Stimulated activated naive B cell treated with anti-CD40 and anti-IgM and Interleukin-4, amounts not matched to agents 10 μg/mL and 1 μg/mL and 100 μg/mL, for 72 hours (primary cell): ENCODE measurements around the gene RIMBP3B.
A peak's percentile ranks its signal among the peaks of the same experiment; 100 is the strongest.
"Not testable (repeated sequence)": the region's sequence is repeated elsewhere in the genome, so short reads cannot be mapped to it uniquely, and the experiment has no call there.

Source experiments
- ATAC-seq, 2 donors: fragments of 150-1000 bp; cut with Tn5 transposase; replicated peaks; 2 replicates each; pipeline ENCODE4 v1.10.0; 2021; ENCODE audit warnings: moderate library complexity in 1 of 2
- DNase-seq: peaks from one replicate; pipeline ENCODE4 v3.0.0; 2021
- H3K27ac Mint-ChIP-seq: one replicate; pipeline ENCODE4 v1.8.0; 2022; ENCODE audit warnings: mild to moderate bottlenecking, mixed read lengths
- H3K27me3 Mint-ChIP-seq, 2 donors: one replicate each; pipeline ENCODE4 v1.8.0; 2022; ENCODE audit warnings: mixed read lengths in 2 of 2
- H3K36me3 Mint-ChIP-seq, 2 donors: one replicate each; pipeline ENCODE4 v1.8.0; 2022; ENCODE audit warnings: mixed read lengths in 2 of 2, mild to moderate bottlenecking in 1 of 2
- H3K4me1 Mint-ChIP-seq, 2 donors: one replicate each; pipeline ENCODE4 v1.8.0; 2022; ENCODE audit warnings: mixed read lengths in 2 of 2, mild to moderate bottlenecking in 1 of 2
- H3K4me3 Mint-ChIP-seq, 2 donors: one replicate each; pipeline ENCODE4 v1.8.0; 2022; ENCODE audit warnings: mild to moderate bottlenecking in 2 of 2, mixed read lengths in 2 of 2, moderate library complexity in 1 of 2
- H3K9me3 Mint-ChIP-seq, 2 donors: one replicate each; pipeline ENCODE4 v1.8.0; 2022; ENCODE audit warnings: mixed read lengths in 2 of 2, mild to moderate bottlenecking in 1 of 2

The RIMBP3B gene

GRCh38 chr22:21390013-21390412 lies 6.5 kb downstream of the RIMBP3B start:
- not testable (repeated sequence) for H3K36me3 Mint-ChIP-seq, H3K4me3 Mint-ChIP-seq, H3K27me3 Mint-ChIP-seq, H3K27ac Mint-ChIP-seq, H3K4me1 Mint-ChIP-seq, ATAC-seq, DNase-seq, H3K9me3 Mint-ChIP-seq

GRCh38 chr22:21394613-21395012 lies 11.1 kb downstream of the RIMBP3B start:
- ATAC-seq, result not testable (repeated sequence)

GRCh38 chr22:21401197-21401969 lies 17.8 kb downstream of the RIMBP3B start:
- H3K4me3 Mint-ChIP-seq, H3K4me1 Mint-ChIP-seq, H3K9me3 Mint-ChIP-seq, H3K27me3 Mint-ChIP-seq, H3K27ac Mint-ChIP-seq, DNase-seq, H3K36me3 Mint-ChIP-seq, ATAC-seq: not testable (repeated sequence)

More at GRCh38 chr22:21394613-21395012, 11.1 kb downstream of the RIMBP3B start:
- not testable (repeated sequence) for DNase-seq, H3K4me3 Mint-ChIP-seq, H3K27me3 Mint-ChIP-seq, H3K9me3 Mint-ChIP-seq, H3K4me1 Mint-ChIP-seq, H3K36me3 Mint-ChIP-seq, H3K27ac Mint-ChIP-seq

DNA sequence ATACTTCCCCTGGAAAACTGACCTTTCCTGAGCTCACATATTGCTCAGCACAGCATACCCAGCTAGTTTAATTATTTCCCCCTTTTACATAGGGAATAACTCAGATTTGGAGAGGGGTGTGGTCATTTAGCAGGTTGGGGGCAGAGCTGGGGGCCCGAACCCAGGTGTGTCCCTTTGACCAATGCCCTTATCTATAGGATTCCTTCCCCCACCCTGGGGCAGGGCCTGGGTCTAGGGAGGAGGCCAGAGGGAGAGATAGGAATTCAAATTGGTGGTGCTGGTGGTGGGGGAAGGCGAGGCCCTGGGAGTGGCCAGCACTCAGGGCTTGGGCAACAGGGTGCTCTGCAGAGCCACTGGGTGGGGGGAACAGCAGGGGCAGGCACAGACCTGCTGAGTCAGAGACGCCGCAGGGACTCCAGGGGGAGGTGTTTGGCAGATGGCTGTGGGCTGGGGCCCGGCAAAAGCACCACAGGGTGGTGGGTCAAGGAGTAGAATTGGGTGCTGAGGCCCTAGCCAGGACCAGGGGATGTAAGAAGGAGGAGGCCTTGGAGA lies 19.3 kb downstream of the RIMBP3B start:
- H3K9me3 Mint-ChIP-seq, DNase-seq, H3K36me3 Mint-ChIP-seq, H3K4me3 Mint-ChIP-seq, ATAC-seq, H3K27ac Mint-ChIP-seq, H3K4me1 Mint-ChIP-seq, H3K27me3 Mint-ChIP-seq: not testable (repeated sequence)

- H3K4me1 Mint-ChIP-seq, H3K9me3 Mint-ChIP-seq: not testable (repeated sequence)
- ATAC-seq, result peak in 1 of 2 donors; percentile 22
Measured at GRCh38 chr22:21407139-21407538, 23.6 kb downstream of the RIMBP3B start.

GRCh38 chr22:21407792-21408191 lies 24.2 kb downstream of the RIMBP3B start:
- not testable (repeated sequence) for ATAC-seq, H3K4me1 Mint-ChIP-seq, H3K9me3 Mint-ChIP-seq, H3K4me3 Mint-ChIP-seq, DNase-seq, H3K36me3 Mint-ChIP-seq, H3K27me3 Mint-ChIP-seq, H3K27ac Mint-ChIP-seq

More at GRCh38 chr22:21407139-21407538, 23.6 kb downstream of the RIMBP3B start:
- DNase-seq, H3K4me3 Mint-ChIP-seq, H3K36me3 Mint-ChIP-seq, H3K27ac Mint-ChIP-seq, H3K27me3 Mint-ChIP-seq: not testable (repeated sequence)

GRCh38 chr22:21416375-21416774 lies 32.8 kb downstream of the RIMBP3B start:
- not testable (repeated sequence) for H3K27ac Mint-ChIP-seq, H3K27me3 Mint-ChIP-seq, H3K9me3 Mint-ChIP-seq, H3K36me3 Mint-ChIP-seq, ATAC-seq, H3K4me1 Mint-ChIP-seq, H3K4me3 Mint-ChIP-seq, DNase-seq

DNA sequence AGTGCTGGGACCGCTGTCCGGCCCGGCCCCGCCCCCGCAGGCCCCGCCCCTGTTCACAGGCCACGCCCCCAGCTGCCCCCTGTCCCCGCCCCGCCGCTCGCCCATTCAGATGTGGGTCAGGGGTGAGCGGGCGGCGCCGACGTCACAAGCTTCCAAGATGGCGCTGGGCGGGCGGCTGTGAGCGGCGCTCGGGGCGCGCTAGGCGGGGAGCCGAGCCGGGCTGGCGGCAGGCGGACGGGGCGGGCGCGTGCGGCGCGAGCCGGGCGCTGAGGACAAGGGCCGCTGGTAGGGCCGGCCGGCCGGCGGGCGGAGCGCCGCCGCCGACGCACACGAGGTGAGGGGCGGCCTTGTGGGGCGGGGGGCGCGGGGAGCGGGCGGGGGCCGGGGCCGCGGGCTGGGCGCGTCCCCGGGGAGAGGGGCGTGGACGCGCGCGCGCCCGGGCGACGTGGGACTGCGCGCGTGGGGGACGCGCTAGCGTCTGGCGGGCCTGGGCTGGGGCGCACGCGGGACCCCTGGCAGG lies 33.7 kb downstream of the RIMBP3B start, which contains the start of gene HIC2:
Gene HIC2 (plus strand): TSS at position 145 of the 520 bp plus-strand sequence. CDS start 25,461 bp downstream, outside the sequence.
- ATAC-seq, result peak; percentile 91
- not testable (repeated sequence) for H3K27me3 Mint-ChIP-seq, H3K27ac Mint-ChIP-seq, H3K36me3 Mint-ChIP-seq, H3K9me3 Mint-ChIP-seq, DNase-seq, H3K4me1 Mint-ChIP-seq
- H3K4me3 Mint-ChIP-seq, result peak within 1 kb of the TSS; percentile 59 to 68

DNA sequence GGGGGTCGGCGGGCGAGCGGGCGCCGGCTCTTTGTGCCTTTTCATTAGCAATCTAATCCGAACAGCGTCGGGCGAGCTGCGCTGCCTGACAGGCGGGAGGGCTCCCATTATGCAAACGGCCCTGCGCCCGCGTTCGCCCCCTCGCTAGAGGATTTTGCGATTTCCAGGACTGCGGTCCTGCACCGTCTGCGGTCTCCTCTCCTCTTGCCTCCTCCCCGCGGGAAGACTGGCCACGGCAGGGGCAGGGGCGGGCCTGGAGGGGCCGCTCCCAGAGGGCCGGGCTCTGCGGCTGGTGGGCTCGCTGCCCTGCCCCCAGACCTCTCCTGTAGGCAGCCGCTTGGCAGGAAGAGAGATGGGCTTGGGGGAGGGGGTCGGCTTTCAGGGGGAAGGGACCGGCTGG lies 34.3 kb downstream of the RIMBP3B start:
- not testable (repeated sequence) for H3K27me3 Mint-ChIP-seq, H3K9me3 Mint-ChIP-seq, DNase-seq, H3K4me1 Mint-ChIP-seq, H3K27ac Mint-ChIP-seq, H3K36me3 Mint-ChIP-seq
- peak; percentile 26 to 38 for ATAC-seq
- peak overlapping the region; percentile 59 to 68 for H3K4me3 Mint-ChIP-seq

DNA sequence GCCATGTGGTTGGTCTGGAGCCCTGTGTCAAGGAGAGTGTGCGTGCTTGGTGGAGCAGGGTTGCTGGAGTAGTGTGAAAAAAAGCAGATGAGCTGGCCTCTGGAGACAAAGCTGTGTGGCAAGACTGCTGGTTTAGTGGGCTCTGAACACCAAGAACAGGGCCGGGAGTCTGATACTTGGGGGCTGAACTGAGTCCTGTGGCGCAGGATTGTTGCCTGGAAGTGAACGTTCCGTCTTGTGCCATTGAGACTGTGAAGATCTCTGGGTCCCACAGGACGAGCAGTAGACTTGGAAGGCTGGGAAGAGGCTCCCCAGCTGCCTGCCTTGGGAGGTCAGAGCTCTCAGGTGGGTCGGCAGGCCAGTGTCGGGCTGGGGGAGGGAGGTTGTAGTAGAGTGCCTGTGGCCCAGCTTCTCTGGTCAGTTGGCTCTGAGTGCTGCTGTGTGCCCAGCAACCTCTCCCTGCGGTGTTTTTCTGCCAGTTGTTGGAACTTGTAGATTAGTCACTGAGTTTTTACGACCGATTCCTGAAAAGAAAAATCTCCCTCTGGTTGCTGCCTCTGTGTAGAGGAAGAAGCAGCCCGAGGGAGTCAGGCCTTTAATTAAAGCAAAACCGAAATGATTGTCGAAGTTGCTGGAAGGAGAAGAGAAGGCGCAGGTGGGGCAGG lies 35.6 kb downstream of the RIMBP3B start:
- not testable (repeated sequence) for ATAC-seq, H3K9me3 Mint-ChIP-seq, H3K27ac Mint-ChIP-seq, H3K36me3 Mint-ChIP-seq, H3K4me1 Mint-ChIP-seq, H3K4me3 Mint-ChIP-seq, DNase-seq, H3K27me3 Mint-ChIP-seq

DNA sequence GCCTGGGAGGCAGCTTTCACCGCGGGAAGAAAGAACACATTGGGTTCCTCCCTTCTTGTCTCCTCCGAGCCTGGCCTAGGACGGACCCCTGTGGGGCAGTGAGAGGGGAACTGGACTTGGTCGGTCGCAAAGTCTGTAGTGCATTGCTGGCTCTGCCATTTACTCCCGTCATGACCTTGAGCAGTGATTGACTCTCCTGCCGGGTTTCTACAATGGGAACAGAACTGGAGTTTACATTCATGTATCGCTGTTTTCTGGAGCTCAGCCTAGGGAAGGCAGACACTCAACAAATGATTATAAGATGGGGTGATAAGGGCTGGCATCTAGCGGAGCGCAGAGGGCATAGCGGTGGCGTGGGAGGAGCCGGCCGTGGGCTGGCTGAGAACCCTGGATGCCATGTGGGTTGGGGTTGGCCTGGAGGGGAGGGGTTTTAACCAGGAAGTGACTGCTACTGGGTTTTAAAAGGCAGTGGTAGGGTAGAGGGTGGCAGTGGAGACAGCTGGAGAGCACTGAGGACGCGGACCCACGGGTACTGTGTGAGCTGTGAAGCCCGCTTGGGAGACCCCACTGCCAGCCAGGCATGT lies 36.7 kb downstream of the RIMBP3B start:
- ATAC-seq, result peak; percentile 67 to 74
- DNase-seq, H3K4me1 Mint-ChIP-seq, H3K9me3 Mint-ChIP-seq, H3K36me3 Mint-ChIP-seq, H3K4me3 Mint-ChIP-seq, H3K27ac Mint-ChIP-seq, H3K27me3 Mint-ChIP-seq: not testable (repeated sequence)

GRCh38 chr22:21424084-21424709 lies 40.6 kb downstream of the RIMBP3B start:
- H3K36me3 Mint-ChIP-seq, DNase-seq, H3K4me3 Mint-ChIP-seq, H3K27ac Mint-ChIP-seq, ATAC-seq, H3K4me1 Mint-ChIP-seq, H3K27me3 Mint-ChIP-seq, H3K9me3 Mint-ChIP-seq: not testable (repeated sequence)

DNA sequence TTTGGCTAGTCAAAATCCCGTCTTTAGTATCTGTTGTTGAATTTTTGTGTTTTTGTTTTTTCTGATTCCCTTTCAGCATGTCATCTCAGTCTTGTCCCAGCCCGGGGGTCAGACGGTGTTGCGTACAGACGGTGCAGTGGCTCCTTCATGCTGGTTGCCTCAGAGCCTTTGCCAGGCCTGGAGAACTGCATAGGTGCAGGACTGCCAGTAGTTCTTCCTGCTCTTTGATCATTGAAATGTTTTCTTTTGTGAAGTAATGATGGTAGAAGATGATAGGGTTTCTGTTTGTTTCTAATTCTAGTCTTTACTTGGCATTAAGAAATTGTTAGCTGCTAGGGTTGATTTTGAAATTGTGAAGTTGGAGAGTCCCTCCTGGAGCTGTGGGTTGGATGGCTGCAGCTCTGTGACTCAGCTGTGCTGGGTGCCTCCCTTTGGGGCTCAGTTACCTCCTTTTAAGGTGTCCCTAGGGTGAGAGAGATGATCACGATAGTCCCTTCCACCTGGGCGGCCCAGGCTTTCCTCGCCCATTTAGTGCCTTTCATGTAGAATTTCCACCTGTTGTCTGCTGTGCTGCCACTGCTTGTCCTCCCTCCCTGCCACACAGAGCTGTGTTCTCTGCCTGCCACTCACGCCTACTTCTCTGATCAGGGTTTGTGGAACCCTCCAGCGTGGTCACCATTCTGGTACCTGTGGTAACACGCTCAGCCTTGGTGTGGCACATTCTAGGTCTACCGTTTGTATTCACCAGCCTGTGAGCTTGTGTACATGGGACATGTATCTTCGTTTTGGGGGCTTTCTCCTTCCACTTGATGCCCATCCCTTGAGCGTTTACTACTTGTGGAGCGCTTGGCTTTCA lies 51.1 kb downstream of the RIMBP3B start:
- not testable (repeated sequence) for H3K9me3 Mint-ChIP-seq, H3K4me3 Mint-ChIP-seq, H3K36me3 Mint-ChIP-seq, DNase-seq, H3K4me1 Mint-ChIP-seq, H3K27ac Mint-ChIP-seq, H3K27me3 Mint-ChIP-seq
- ATAC-seq, result peak; percentile 65 to 69
